WTC11 (cell line): ENCODE data around the gene IP6K3.

ENCODE experiments used
- CTCF ChIP-seq: fragments of 200-600 bp; IDR thresholded peaks from 2 replicates; pipeline ENCODE4 v1.8.0; 2022; ENCODE audit warnings: antibody characterized with exemption
- ZNF138 ChIP-seq: sonication (generic); formaldehyde crosslinking; conservative IDR thresholded peaks from 2 replicates; pipeline ENCODE4 v1.8.1; 2022; ENCODE audit warnings: mild to moderate bottlenecking, moderate library complexity, missing genetic modification reagents

DNA sequence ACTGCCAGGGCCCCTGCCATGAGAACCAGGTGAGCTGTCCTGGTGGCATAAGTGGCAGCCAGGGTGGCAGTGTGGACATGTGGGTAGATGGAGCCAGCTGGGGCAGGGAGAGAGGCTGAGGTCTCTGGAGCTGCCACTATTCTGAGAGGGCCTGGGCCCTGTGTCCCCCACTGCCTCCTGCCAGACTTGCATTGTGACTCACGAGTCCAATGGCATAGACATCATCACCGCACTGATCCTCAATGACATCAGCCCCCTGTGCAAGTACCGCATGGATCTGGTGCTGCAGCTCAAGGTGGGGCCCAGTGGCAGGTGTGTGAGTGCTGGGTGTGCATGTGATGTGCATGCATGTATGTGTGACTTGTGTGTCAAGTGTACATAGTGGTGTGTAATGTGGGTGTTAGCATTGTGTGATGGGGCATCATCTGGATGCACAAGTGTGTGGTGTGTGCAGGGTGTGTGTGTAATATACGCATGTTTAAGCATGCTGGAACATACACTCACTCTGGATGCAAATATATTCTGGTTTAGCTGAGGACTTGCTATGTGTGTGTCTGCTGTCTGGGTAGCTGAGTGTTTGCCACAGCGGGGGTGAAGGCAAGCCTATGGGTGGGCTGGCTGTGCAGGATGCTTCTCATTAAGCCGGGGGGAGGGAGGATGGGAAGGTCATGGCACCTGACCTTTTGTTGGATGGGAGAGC is 60.3 kb downstream of the IP6K3 start:
- TF ChIP-seq CTCF: no peak
- no peak for TF ChIP-seq ZNF138 (CRISPR knock-in tag)
